Measurements from ENCODE around the gene FLT1.

FLT1 gene

DNA sequence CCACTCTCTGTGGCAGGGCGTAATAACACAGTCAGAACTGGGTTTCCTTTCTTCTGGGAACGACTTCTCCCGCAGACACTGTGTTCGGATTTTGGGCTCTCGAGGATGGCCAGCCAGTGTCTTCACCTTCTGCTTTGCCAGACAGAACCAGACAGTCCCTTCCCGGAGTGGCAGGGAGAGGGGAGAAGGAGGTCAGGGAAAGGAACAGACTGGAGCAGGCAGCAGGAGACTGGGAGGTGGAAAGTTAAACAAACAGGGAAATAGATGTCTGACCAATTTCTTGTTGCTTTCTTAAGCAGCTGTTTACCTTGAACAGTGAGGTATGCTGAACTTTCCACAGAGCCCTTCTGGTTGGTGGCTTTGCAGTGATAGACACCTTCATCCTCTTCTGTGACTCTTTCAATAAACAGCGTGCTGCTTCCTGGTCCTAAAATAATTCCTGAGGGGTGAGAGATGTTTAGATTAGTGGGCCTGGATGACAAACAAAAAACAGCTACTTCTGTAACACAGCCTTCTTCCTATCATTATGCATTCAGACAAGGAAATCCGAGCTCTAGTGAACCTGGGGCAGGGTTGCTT lies 137.6 kb downstream of the FLT1 start:
- TF ChIP-seq, protein P1, sequence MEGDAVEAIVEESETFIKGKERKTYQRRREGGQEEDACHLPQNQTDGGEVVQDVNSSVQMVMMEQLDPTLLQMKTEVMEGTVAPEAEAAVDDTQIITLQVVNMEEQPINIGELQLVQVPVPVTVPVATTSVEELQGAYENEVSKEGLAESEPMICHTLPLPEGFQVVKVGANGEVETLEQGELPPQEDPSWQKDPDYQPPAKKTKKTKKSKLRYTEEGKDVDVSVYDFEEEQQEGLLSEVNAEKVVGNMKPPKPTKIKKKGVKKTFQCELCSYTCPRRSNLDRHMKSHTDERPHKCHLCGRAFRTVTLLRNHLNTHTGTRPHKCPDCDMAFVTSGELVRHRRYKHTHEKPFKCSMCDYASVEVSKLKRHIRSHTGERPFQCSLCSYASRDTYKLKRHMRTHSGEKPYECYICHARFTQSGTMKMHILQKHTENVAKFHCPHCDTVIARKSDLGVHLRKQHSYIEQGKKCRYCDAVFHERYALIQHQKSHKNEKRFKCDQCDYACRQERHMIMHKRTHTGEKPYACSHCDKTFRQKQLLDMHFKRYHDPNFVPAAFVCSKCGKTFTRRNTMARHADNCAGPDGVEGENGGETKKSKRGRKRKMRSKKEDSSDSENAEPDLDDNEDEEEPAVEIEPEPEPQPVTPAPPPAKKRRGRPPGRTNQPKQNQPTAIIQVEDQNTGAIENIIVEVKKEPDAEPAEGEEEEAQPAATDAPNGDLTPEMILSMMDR (IDR thresholded peaks at IDR 0.05), result no peak

DNA sequence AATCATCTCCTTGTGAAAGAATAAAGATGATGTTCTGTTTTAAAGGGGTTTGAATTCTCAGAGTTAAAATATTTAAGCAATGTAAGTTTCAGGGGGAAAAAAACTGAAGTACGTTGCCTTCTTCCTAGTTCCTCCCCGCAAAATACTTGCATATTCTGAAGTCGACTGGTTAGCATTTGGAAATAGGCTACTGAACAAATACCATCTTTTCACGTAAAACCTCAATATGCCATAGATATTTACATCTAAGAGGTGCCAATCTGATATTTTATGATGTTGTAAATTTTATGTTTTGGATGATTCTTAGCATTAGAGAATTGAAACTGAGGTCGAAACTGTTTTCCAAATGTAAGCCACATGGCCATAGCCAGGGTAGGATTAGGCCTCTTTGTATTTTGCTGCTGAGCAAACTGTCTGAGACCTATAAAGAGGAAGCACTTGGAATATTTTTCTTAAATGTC lies 138.3 kb downstream of the FLT1 start:
- TF ChIP-seq, protein P1 (IDR thresholded peaks at IDR 0.05), result no peak

DNA sequence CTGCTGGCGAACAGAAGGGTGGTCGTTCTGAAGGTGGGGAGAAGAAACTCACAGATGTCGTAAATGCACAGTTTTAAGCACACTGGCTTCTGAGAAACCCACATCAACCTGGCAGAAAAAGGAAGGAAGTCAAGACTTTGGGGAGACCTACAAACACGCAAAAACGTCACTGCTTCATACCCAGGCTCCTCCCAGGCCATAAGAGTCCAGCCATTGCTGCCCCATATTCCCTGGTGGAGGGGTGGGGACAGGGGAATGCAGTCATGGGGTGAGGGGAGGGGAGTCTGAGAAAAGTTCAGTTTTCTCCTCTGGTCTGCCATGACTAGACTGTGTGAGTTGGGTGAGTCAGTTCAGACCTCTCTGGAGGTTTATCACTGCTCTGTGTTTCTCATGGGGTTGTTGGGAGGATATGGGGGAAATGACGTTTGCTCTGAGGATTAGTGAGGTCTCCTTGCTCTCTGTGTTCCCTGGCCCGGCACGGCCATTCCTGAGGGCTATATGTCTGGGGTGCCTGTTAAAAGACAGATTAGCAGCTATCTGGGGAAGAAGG lies 139.0 kb downstream of the FLT1 start:
- TF ChIP-seq, protein P1 (IDR thresholded peaks at IDR 0.05), result no peak

DNA sequence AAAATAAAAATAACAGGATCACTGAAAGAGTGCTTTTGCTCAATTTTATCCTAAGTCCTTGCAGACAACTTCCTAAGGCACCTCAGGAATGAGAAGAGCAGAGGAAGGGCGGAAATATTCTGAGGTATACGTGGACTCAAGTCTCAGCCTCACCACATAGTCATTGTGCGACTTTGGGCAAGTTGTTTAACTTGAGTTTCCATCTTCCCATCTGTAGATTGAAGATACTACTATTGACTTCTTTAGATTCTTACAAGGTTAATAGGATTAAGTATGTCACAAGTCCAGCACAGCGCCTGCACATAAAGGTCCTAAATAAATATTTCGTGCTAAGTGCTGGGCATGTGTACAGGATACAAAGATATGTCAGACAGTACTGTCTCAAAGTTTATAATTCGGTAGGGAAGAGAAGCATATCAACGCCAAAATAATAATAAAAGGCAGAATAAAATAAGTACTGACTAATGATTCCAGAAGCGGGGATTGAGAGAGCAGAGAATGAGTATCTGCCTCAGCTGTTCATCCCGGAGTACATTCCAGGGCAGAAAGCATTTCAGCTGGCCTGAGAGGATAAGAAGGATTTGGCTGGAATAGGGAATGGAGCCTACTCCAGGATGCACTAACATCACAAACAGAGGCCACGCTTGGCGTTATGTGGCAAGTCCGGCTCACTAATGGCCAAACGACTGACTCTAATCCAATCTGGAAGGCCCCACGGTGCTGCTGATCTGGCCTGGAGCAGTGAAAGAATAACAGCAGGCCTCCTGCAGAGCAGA lies 139.7 kb downstream of the FLT1 start:
- TF ChIP-seq, protein P1 (IDR thresholded peaks at IDR 0.05), result no peak

DNA sequence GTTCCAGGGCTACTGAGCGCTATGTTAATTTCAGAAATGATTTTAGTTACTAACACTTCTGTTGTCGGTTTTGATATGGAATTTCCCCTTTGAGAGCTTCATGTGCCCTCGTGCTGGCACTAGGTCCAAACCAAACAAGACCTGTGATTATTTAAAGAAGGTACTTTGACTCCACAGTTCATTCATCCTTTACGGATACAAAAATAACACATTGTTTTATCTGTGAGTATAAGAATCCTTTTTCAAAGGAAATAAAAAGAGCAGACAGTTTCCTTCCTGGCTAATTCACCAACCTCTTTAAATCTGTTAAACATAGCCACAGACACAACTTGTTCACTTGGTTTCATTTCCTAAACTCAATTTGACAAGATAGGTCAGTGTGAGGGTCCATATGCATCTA lies 141.2 kb downstream of the FLT1 start:
- TF ChIP-seq, protein P1 (IDR thresholded peaks at IDR 0.05), result no peak

DNA sequence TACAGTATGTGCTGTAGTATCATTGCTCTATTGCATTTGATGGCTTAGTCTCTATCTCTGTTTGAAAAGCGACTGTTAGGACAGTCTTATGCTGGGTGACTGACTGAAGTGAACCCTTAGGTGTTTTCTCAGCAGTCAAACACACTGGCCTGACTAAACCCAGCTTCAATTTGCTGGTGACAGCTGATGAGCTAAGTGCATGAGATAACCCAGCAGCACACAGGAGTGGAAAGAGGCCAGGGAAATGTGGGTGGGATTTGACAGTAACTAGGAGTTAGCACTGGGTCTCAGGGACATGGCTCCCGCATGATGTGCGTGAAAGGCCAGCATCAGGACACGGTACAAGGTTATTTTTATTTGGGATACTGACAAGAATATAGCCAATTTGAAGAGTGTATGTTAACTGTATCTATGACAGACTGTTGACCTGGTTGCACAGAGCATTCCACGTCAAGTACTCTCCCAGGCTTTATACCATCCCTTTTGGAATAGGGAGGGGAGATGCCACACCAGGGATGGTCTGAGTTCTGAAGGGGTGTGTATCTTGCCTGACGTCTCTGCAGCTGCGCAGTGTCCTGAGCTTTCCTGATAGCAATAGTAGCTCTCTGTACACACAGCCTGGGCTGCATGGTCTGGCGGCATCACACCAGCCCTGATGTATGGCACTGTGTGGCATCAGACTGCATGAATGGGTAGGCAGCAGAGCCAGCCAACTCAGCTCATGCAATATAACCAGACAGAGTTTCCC lies 144.8 kb downstream of the FLT1 start:
- TF ChIP-seq, protein P1 (IDR thresholded peaks at IDR 0.05), result no peak

DNA sequence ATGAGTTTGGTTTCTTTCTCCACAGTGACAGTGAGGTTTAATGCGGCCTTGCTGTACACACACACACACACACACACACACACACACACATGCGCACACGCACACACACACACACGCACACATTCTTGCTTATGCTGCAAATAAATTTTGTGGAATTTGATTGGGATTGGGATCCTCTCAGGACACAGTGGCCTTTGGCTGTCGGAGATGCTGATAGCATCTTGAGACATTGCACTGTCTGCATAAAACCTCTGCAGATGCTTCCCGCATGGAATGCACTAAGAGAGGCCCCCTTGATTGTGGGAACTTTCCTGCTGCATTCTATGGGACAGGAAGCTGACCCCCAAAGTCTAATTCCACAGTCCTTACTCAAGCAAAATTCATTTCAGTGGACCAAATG lies 145.6 kb downstream of the FLT1 start:
- TF ChIP-seq, protein P1 (IDR thresholded peaks at IDR 0.05), result no peak
